DND-41 (cell line): Measurements from ENCODE around the gene NINL.

Source experiments
- ATAC-seq: fragments of 200-7000 bp; cut with Tn5 transposase; 3 replicates; pipeline ENCODE4 v1.9.1; 2021; ENCODE audit warnings: low read depth; ENCODE audit not compliant: insufficient read depth
- DNase-seq: peaks from one replicate; pipeline ENCODE4 v3.0.0-alpha.2; 2020
- H2AFZ ChIP-seq: 2 replicates; pipeline ENCODE4 v1.6.0; 2012; ENCODE audit warnings: low read depth, low read length
- H3K27ac ChIP-seq: 2 replicates; pipeline ENCODE4 v1.5.1; 2012; ENCODE audit warnings: low read length, inconsistent platforms
- H3K27me3 ChIP-seq: fragments of 200-600 bp; sonication (generic); 2 replicates; pipeline ENCODE4 v1.6.0; 2012; ENCODE audit warnings: low read length, mild to moderate bottlenecking, inconsistent platforms; ENCODE audit not compliant: insufficient read depth, poor library complexity
- H3K36me3 ChIP-seq: 2 replicates; pipeline ENCODE4 v1.5.1; 2012; ENCODE audit warnings: low read length, inconsistent platforms; ENCODE audit not compliant: insufficient read depth
- H3K4me1 ChIP-seq: 2 replicates; pipeline ENCODE4 v1.5.1; 2012; ENCODE audit warnings: mild to moderate bottlenecking, low read length; ENCODE audit not compliant: insufficient read depth
- H3K4me2 ChIP-seq: 2 replicates; pipeline ENCODE4 v1.6.0; 2012; ENCODE audit warnings: mild to moderate bottlenecking, moderate library complexity, low read length, inconsistent platforms; ENCODE audit not compliant: insufficient read depth
- H3K4me3 ChIP-seq, 2 experiments: fragments of 200-600 bp in 1 of 2; shearing (Covaris generic) in 1 of 2; 2 replicates each; pipeline ENCODE4 v1.5.1; 2012 to 2016; ENCODE audit warnings: inconsistent platforms in 2 of 2, low read length in 2 of 2, mild to moderate bottlenecking in 2 of 2, low read depth in 1 of 2, moderate library complexity in 1 of 2
- H3K79me2 ChIP-seq: 2 replicates; pipeline ENCODE4 v1.6.0; 2012; ENCODE audit warnings: low read length, inconsistent platforms; ENCODE audit not compliant: insufficient read depth
- H3K9ac ChIP-seq: 2 replicates; pipeline ENCODE4 v1.6.0; 2012; ENCODE audit warnings: low read depth, mild to moderate bottlenecking, inconsistent platforms, low read length, moderate library complexity
- H3K9me3 ChIP-seq: 2 replicates; pipeline ENCODE4 v1.5.1; 2012; ENCODE audit warnings: low read length, moderate library complexity, mild to moderate bottlenecking, inconsistent platforms; ENCODE audit not compliant: insufficient read depth, severe bottlenecking
- H4K20me1 ChIP-seq: 2 replicates; pipeline ENCODE4 v1.6.0; 2012; ENCODE audit warnings: low read length; ENCODE audit not compliant: insufficient read depth
- EZH2 ChIP-seq: IDR thresholded peaks from 3 replicates; pipeline ENCODE4 v1.6.1; 2012; ENCODE audit warnings: borderline replicate concordance, low read depth, mild to moderate bottlenecking, moderate library complexity, low read length, inconsistent platforms; ENCODE audit not compliant: severe bottlenecking
- TF ChIP-seq, protein P1 (sequence below): IDR thresholded peaks from 2 replicates; pipeline ENCODE4 v1.5.1; 2012; ENCODE audit warnings: borderline replicate concordance, low read length, moderate library complexity, mild to moderate bottlenecking; ENCODE audit not compliant: poor library complexity, severe bottlenecking; ENCODE audit errors: extremely low read depth

NINL gene

DNA sequence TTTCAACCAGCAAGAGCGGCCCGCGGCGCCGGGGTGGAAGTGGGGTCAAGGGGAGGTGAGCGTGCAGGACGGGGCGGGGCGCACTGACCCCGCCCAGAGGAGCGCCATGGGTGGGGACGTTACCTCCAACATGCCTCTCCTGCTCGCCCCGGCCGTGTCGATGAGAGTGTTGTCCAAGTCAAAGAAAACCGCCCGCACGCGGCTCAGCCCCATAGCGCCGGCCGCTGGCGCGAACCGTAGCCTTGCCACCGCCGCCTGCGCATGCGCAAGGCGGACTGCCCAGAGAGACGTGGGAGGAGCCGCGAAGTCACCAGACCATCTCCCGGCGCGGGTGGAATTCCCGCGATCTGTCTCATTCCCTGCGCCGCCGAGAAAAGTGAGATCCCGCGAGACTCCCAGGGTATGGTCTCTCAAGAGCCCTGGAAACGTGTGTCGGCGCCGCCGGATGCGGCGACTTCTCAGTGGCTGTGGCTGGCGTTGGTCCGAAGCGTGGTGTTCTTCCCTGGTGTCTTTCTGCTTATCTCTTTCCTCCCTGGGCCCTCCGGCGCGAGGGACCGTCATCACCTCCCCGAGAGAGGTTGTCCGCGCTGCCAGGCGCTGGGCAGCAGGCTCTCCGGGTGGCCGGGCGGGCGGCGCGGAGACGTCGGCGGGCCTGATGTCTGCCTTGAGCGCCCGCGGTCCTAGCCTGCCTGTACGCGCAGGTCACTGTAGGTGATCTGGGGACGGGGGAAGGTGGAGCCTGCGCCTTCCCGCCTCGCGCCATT, 38.6 kb upstream of the NINL start, which contains the start of gene NANP:
TSS of gene NANP (minus strand) at position 279 of the 764 bp plus-strand sequence. CDS start at position 213, 66 bp downstream.
- ATAC-seq, result peak; percentile 88

DNA sequence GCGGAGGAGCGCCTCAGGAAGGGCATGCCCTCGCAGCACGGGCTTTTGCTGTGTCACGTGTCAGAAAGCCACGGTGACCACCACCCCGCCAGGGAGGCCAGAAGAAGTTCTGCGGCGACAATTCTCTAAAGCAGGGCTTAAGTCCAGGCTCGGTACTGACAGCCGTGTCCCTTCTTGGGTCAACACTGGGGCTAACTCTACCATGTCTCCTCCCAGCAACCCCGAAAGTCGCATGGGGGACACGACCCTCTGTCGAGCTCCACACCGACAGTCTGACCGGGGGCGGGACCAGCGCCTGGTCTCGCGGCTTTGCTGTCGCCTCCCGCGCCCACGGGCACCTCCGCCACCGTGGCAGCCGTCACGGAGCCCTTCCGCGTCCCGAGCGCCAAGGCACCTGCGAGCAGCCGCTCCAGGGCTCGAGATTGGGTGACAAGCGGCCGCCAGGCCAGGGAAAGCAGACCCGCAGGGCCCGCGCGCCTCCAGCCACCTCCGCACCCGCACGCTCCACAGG, 37.9 kb upstream of the NINL start:
- DNase-seq, result peak; percentile 54
- Histone ChIP-seq H3K79me2 (peaks cover 70% of the 10 kb centered on the region), H3K27ac (peak overlapping the region; percentile 82), H3K9me3 (no peaks in the 10 kb centered on the region), H3K27me3 (no peaks in the 10 kb centered on the region), H3K36me3 (peaks cover 23% of the 10 kb centered on the region), H3K4me1 (peaks cover 61% of the 10 kb centered on the region), H4K20me1 (peaks cover 30% of the 10 kb centered on the region), H3K4me3 (peak overlapping the region; percentile 73 to 89), H2AFZ (peak overlapping the region; percentile 82), H3K9ac (peak overlapping the region; percentile 86), H3K4me2 (peak overlapping the region; percentile 81)
- peak; percentile 25; the same call in 1 of the 3 replicates for ATAC-seq
- TF ChIP-seq EZH2, result no peak
- TF ChIP-seq, protein P1, sequence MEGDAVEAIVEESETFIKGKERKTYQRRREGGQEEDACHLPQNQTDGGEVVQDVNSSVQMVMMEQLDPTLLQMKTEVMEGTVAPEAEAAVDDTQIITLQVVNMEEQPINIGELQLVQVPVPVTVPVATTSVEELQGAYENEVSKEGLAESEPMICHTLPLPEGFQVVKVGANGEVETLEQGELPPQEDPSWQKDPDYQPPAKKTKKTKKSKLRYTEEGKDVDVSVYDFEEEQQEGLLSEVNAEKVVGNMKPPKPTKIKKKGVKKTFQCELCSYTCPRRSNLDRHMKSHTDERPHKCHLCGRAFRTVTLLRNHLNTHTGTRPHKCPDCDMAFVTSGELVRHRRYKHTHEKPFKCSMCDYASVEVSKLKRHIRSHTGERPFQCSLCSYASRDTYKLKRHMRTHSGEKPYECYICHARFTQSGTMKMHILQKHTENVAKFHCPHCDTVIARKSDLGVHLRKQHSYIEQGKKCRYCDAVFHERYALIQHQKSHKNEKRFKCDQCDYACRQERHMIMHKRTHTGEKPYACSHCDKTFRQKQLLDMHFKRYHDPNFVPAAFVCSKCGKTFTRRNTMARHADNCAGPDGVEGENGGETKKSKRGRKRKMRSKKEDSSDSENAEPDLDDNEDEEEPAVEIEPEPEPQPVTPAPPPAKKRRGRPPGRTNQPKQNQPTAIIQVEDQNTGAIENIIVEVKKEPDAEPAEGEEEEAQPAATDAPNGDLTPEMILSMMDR, result peak; percentile 8

More for the DNA sequence above, 38.6 kb upstream of the NINL start, which contains the start of gene NANP:
- Histone ChIP-seq H3K4me3 (peak within 1 kb of the TSS; percentile 73 to 89), H3K9ac (peak within 1 kb of the TSS; percentile 86), H3K4me1 (peaks cover 55% of the 10 kb centered on the region), H2AFZ (peak within 1 kb of the TSS; percentile 82), H3K9me3 (no peaks in the 10 kb centered on the region), H3K27me3 (no peaks in the 10 kb centered on the region), H3K27ac (peak within 1 kb of the TSS; percentile 82), H3K4me2 (peak within 1 kb of the TSS; percentile 81), H3K79me2 (peaks cover 63% of the 10 kb centered on the region), H3K36me3 (peaks cover 18% of the 10 kb centered on the region), H4K20me1 (peaks cover 24% of the 10 kb centered on the region)
- DNase-seq, result peak; percentile 98
- TF ChIP-seq EZH2, result no peak
- TF ChIP-seq, protein P1, result no peak

- H3K9me3 ChIP-seq, result no peaks in the 10 kb centered on the region
- no peak for ATAC-seq
- H3K36me3 ChIP-seq, result peaks cover 23% of the 10 kb centered on the region
- peaks cover 37% of the 10 kb centered on the region for H4K20me1 ChIP-seq
- H3K9ac ChIP-seq, result peak overlapping the region; percentile 86
- TF ChIP-seq, protein P1, result no peak
- TF ChIP-seq EZH2, result no peak
- peaks cover 76% of the 10 kb centered on the region for H3K79me2 ChIP-seq
- peaks cover 64% of the 10 kb centered on the region for H3K4me1 ChIP-seq
- H2AFZ ChIP-seq, result peak overlapping the region; percentile 82
- no peak for DNase-seq
- H3K4me2 ChIP-seq, result peak overlapping the region; percentile 81
- peak overlapping the region; percentile 82 for H3K27ac ChIP-seq
- H3K4me3 ChIP-seq, result peak overlapping the region; percentile 73 to 89
- no peaks in the 10 kb centered on the region for H3K27me3 ChIP-seq
Observed at GRCh38 chr20:25622450-25623224, 37.3 kb upstream of the NINL start.
